Stimulated activated CD4-positive, alpha-beta T cell treated with anti-CD3 and anti-CD28 coated beads, Interleukin-2, amount 100 ng/mL, for 4 hours (primary cell): Measurements from ENCODE around the gene COL17A1.

Experiments used
- DNase-seq: peaks from one replicate; pipeline ENCODE4 v3.0.0-alpha.2; 2020; ENCODE audit warnings: low read depth

Gene COL17A1

GRCh38 chr10:104032144-104032775 lies 53.4 kb downstream of the COL17A1 start:
- no peak for DNase-seq

GRCh38 chr10:104031631-104032030 lies 54.0 kb downstream of the COL17A1 start:
- DNase-seq, result no peak

- DNase-seq, result no peak
These were observed 56.2 kb downstream of the COL17A1 start for GRCh38 chr10:104029521-104029860.

- DNase-seq, result no peak
These were observed 56.7 kb downstream of the COL17A1 start for GRCh38 chr10:104028823-104029520.

- DNase-seq, result peak; percentile 19
These were observed 57.5 kb downstream of the COL17A1 start for GRCh38 chr10:104028146-104028545.

- DNase-seq, result no peak
These were observed 58.9 kb downstream of the COL17A1 start for GRCh38 chr10:104026762-104027161.

GRCh38 chr10:104025524-104025923 lies 60.2 kb downstream of the COL17A1 start:
- no peak for DNase-seq

- DNase-seq, result no peak
These were observed 63.7 kb downstream of the COL17A1 start for GRCh38 chr10:104022026-104022425.

GRCh38 chr10:104021246-104021645 lies 64.4 kb downstream of the COL17A1 start:
- no peak for DNase-seq

GRCh38 chr10:104020020-104020419 lies 65.7 kb downstream of the COL17A1 start:
- DNase-seq, result no peak

- DNase-seq, result no peak
These were observed 67.2 kb downstream of the COL17A1 start for GRCh38 chr10:104018471-104018870.

- no peak for DNase-seq
These were observed 69.0 kb downstream of the COL17A1 start for GRCh38 chr10:104016661-104017060.

GRCh38 chr10:104014176-104014575 lies 71.5 kb downstream of the COL17A1 start:
- no peak for DNase-seq

- DNase-seq, result no peak
These were observed 72.2 kb downstream of the COL17A1 start for GRCh38 chr10:104013489-104013888.

- no peak for DNase-seq
These were observed 73.8 kb downstream of the COL17A1 start for GRCh38 chr10:104011904-104012303.

- no peak for DNase-seq
These were observed 80.4 kb downstream of the COL17A1 start for GRCh38 chr10:104005172-104005863.

- no peak for DNase-seq
These were observed 82.8 kb downstream of the COL17A1 start for GRCh38 chr10:104002911-104003310.

GRCh38 chr10:103998805-103999204 lies 86.9 kb downstream of the COL17A1 start:
- no peak for DNase-seq

GRCh38 chr10:103995134-103995533 lies 90.5 kb downstream of the COL17A1 start:
- no peak for DNase-seq

GRCh38 chr10:103991393-103992128 lies 94.1 kb downstream of the COL17A1 start:
- no peak for DNase-seq

- no peak for DNase-seq
These were observed 95.1 kb downstream of the COL17A1 start for GRCh38 chr10:103990531-103990930.

GRCh38 chr10:103990121-103990520 lies 95.6 kb downstream of the COL17A1 start:
- DNase-seq, result no peak

GRCh38 chr10:103986360-103986759 lies 99.3 kb downstream of the COL17A1 start:
- DNase-seq, result no peak
